BLaER1 (cell line): ENCODE data around the gene CDKAL1.

ENCODE experiments used
- H3K27ac ChIP-seq: shearing (Covaris generic); formaldehyde crosslinking; 2 replicates; pipeline ENCODE4 v1.8.1; 2022
- H3K27me3 ChIP-seq: shearing (Covaris generic); formaldehyde crosslinking; 2 replicates; pipeline ENCODE4 v1.8.1; 2022
- H3K36me3 ChIP-seq: shearing (Covaris generic); formaldehyde crosslinking; 2 replicates; pipeline ENCODE4 v1.8.1; 2022
- H3K4me1 ChIP-seq: shearing (Covaris generic); formaldehyde crosslinking; 2 replicates; pipeline ENCODE4 v1.8.1; 2022
- H3K4me2 ChIP-seq: shearing (Covaris generic); formaldehyde crosslinking; 2 replicates; pipeline ENCODE4 v1.8.1; 2022
- H3K4me3 ChIP-seq: shearing (Covaris generic); formaldehyde crosslinking; 2 replicates; pipeline ENCODE4 v1.8.1; 2022
- H3K9ac ChIP-seq: shearing (Covaris generic); formaldehyde crosslinking; 2 replicates; pipeline ENCODE4 v1.8.1; 2022
- H3K9me3 ChIP-seq: shearing (Covaris generic); formaldehyde crosslinking; 2 replicates; pipeline ENCODE4 v1.8.1; 2022
- H4K20me1 ChIP-seq: shearing (Covaris generic); formaldehyde crosslinking; 2 replicates; pipeline ENCODE4 v1.8.1; 2022
- Cebpa-rat ChIP-seq: shearing (Covaris generic); IDR thresholded peaks from 2 replicates; pipeline ENCODE4 v1.8.1; 2022

CDKAL1 gene

DNA sequence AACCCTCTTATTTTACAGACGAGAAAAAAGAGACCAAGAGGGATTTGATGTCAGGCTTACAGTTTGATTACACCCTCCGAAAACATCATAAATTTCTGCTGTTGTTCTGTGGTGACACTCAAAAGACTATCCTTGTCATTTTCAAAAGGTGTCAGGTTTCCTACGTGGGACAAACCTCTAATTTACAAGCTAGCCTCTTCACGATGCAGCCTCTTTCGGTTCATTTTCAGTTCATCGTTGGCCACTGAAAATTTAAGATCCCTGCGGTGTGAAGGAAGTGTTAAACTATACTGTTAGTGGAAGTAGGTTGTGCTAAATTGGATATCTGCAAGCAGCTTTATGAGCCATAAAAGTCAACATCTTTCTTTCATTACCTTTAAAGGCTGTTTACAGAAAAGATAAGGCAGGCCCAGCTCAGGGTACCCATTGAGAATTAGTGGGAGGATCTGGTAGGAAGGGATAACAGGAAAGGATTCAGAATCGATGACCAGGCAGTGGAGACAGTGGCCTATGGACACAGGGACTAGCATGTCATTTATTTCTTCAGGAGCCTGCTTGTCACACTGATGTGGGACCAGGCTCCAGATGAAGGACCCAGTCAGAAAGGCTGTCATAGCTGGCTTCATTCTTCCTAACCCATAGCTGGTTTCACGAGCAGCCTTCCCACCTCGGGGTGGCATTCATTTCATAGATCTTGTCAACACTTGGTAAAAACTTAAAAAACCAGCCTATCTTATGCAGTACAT is 730.2 kb downstream of the CDKAL1 start:
- Histone ChIP-seq H3K4me2 (no peak overlapping the region), H3K27ac (no peak overlapping the region), H3K27me3 (no peaks in the 10 kb centered on the region), H3K9me3 (0 out of 2 replicates have a peak, but pooled peaks cover 6% of the 10 kb centered on the region), H3K36me3 (no peaks in the 10 kb centered on the region), H4K20me1 (no peaks in the 10 kb centered on the region), H3K9ac (no peak overlapping the region), H3K4me3 (no peak overlapping the region), H3K4me1 (no peaks in the 10 kb centered on the region)
- TF ChIP-seq Cebpa-rat = no peak

DNA sequence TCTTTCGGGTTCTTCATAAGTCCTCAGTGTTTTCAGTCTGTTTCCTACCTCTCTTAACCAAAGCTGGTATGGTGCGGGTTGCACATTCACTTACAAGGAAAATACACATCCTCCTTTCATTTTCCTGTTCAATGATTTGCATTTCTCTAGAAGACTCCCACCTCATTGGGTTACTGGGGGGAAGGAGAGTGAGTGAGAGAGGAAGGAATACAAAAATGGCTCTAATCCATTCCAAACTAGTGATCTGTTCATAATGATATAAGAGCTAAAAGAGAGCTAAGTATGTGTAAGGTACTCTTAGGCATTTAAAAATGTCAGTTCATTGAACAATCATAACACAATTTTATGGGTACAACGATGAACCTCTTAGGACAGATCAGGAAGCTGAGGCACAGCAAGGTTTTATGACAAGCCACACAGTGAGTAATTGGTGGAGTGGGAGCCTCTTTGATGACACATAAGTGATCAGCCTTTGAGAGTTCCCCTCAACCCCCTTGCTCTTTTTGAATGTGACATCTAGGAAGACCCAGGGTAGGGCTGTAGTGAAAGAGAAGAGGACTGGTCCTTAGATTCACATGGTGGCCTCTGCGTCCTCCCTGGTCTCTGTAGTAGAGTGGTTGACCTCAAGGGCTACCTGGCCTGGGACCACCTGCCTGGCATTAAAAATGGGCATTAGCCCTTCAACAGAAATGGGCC is 730.9 kb downstream of the CDKAL1 start:
- Histone ChIP-seq H3K36me3 (no peaks in the 10 kb centered on the region), H3K27me3 (no peaks in the 10 kb centered on the region), H3K4me1 (no peaks in the 10 kb centered on the region), H3K27ac (no peak overlapping the region), H3K9ac (no peak overlapping the region), H3K4me2 (no peak overlapping the region), H3K9me3 (0 out of 2 replicates have a peak, but pooled peaks cover 6% of the 10 kb centered on the region), H3K4me3 (no peak overlapping the region), H4K20me1 (no peaks in the 10 kb centered on the region)
- TF ChIP-seq Cebpa-rat = no peak

DNA sequence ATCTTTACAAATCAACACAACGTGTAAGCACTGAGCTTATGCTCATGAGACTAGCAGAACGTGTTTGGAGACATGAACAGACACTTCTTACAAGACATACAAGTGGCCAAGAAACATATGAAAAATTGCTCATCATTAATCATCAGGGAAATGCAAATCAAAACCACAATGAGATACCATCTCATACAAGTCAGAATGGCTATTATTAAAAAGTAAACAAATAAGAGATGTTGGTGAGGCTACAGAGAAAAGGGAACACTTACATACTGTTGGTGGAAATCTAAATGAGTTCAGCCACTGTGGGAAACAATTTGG is 731.4 kb downstream of the CDKAL1 start:
- no peak overlapping the region for H3K27ac ChIP-seq
- no peak for TF ChIP-seq Cebpa-rat
- no peak overlapping the region for H3K4me3 ChIP-seq
- H3K9me3 ChIP-seq = 0 out of 2 replicates have a peak, but pooled peaks cover 6% of the 10 kb centered on the region
- no peaks in the 10 kb centered on the region for H3K27me3 ChIP-seq
- no peaks in the 10 kb centered on the region for H3K36me3 ChIP-seq
- H4K20me1 ChIP-seq = no peaks in the 10 kb centered on the region
- H3K9ac ChIP-seq = no peak overlapping the region
- no peak overlapping the region for H3K4me2 ChIP-seq
- no peaks in the 10 kb centered on the region for H3K4me1 ChIP-seq

DNA sequence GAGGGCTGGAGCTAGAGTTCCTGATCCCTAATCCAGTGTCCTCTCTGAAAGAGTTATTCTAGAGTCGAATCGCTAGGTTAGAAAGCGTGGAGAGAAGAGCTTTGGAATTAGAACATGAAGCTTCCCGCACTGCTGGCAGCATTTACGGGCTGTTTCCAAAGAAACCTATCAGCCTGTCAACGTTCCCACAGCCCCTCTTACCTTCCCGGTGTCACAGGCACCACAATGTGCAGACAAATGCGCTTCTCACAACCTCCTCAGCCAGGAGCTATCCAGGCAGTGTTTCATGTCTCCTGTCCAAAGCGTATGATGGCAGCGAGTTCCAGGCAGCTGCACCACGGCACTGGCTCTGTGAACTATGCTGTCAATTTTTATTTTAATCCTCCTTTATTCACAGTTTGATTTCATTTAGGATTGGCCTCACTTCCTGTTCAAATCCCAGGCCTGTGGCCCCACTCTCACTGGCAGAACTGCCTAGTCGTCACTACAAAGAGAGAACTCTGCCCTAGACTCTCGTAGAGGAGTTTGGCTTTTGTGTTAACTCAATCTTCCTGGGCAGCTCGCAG is 736.5 kb downstream of the CDKAL1 start:
- H3K4me1 ChIP-seq = no peaks in the 10 kb centered on the region
- TF ChIP-seq Cebpa-rat = no peak
- H3K4me2 ChIP-seq = no peak overlapping the region
- H3K27me3 ChIP-seq = no peaks in the 10 kb centered on the region
- H3K4me3 ChIP-seq = no peak overlapping the region
- no peaks in the 10 kb centered on the region for H3K36me3 ChIP-seq
- H4K20me1 ChIP-seq = no peaks in the 10 kb centered on the region
- H3K9ac ChIP-seq = no peak overlapping the region
- H3K27ac ChIP-seq = no peak overlapping the region
- peaks cover 11% of the 10 kb centered on the region; the same call in 1 of the 2 replicates for H3K9me3 ChIP-seq

DNA sequence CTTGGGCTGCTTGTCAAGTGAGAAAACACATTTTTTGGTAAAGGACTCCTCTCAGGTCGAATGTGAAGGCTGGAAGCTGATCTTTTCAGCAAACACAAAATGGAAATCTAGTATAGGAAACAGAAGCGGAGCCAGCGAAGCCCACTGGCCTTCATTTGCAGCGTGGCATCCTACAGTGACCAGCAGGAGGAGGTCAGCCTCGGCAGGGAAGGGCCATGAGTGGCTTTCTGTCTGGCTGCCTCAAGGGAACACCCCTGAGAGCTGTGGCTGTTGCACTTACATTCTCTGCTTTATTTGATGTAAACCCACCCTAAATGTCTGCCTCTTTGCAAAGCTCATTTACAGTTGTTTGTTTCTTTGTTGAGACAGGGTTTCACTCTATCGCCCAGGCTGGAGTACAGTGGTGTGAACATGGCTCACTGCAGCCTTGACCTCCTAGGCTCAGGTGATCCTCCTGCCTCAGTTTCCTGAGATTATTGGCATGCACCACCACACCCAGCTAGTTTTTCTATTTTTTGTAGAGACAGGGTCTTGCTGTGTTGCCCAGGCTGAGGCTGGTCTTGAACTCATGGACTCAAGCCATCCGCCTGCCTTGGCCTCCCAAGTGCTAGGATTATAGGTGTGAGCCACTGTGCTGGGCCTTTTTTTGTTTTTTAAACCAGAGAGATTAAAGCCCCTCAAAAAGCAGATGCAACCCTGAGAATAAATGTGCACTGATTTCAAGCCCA is 737.3 kb downstream of the CDKAL1 start:
- peaks cover 11% of the 10 kb centered on the region; the same call in 1 of the 2 replicates for H3K9me3 ChIP-seq
- H3K9ac ChIP-seq = no peak overlapping the region
- H3K4me1 ChIP-seq = no peaks in the 10 kb centered on the region
- no peaks in the 10 kb centered on the region for H3K27me3 ChIP-seq
- no peak overlapping the region for H3K27ac ChIP-seq
- H4K20me1 ChIP-seq = no peaks in the 10 kb centered on the region
- no peak overlapping the region for H3K4me2 ChIP-seq
- TF ChIP-seq Cebpa-rat = no peak
- H3K4me3 ChIP-seq = no peak overlapping the region
- no peaks in the 10 kb centered on the region for H3K36me3 ChIP-seq

DNA sequence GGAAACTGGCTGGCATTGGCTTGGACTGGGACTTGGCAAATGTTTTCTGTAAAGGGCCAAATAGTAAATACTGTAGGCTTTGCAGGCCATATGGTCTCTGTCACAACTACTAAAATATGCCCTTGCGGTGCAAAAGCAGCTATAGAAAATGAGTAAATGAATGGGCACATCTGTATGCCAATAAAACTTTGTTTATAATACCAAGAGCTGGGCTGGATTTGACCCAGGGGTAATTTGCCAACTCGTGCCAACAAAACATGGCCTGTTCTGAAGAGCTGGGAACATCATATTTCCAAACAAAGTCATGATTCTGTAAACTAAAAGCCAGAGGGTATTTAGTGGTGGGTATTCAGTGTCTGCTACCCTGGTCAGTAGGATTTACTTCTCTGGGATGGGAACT is 739.2 kb downstream of the CDKAL1 start:
- Histone ChIP-seq H3K4me2 (no peak overlapping the region), H3K36me3 (no peaks in the 10 kb centered on the region), H3K27ac (no peak overlapping the region), H3K9ac (no peak overlapping the region), H3K9me3 (peaks cover 11% of the 10 kb centered on the region; the same call in 1 of the 2 replicates), H4K20me1 (no peaks in the 10 kb centered on the region), H3K27me3 (no peaks in the 10 kb centered on the region), H3K4me1 (no peaks in the 10 kb centered on the region), H3K4me3 (no peak overlapping the region)
- TF ChIP-seq Cebpa-rat = no peak

DNA sequence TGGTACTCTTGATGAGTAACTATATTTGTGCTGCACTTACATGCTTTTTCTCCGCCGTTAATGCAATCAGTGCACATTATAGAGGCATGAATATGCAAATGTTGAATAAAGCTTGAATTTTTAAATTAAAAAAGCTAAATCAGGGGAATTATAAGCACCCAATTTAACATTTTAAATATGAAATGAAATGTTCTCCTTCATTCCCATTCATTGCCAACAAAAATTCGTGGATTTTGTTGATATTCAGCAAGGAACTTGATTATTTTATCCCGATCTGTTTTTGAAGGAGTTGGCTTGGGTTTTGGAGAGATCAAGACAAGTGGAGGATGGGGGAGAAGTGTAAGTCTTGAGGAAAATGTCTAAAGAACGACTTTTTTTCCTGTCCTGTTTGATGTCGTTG is 740.6 kb downstream of the CDKAL1 start:
- Histone ChIP-seq H3K4me3 (no peak overlapping the region), H4K20me1 (no peaks in the 10 kb centered on the region), H3K9ac (no peak overlapping the region), H3K27me3 (no peaks in the 10 kb centered on the region), H3K4me2 (no peak overlapping the region), H3K9me3 (peaks cover 11% of the 10 kb centered on the region; the same call in 1 of the 2 replicates), H3K27ac (no peak overlapping the region), H3K4me1 (no peaks in the 10 kb centered on the region), H3K36me3 (no peaks in the 10 kb centered on the region)
- TF ChIP-seq Cebpa-rat = no peak

DNA sequence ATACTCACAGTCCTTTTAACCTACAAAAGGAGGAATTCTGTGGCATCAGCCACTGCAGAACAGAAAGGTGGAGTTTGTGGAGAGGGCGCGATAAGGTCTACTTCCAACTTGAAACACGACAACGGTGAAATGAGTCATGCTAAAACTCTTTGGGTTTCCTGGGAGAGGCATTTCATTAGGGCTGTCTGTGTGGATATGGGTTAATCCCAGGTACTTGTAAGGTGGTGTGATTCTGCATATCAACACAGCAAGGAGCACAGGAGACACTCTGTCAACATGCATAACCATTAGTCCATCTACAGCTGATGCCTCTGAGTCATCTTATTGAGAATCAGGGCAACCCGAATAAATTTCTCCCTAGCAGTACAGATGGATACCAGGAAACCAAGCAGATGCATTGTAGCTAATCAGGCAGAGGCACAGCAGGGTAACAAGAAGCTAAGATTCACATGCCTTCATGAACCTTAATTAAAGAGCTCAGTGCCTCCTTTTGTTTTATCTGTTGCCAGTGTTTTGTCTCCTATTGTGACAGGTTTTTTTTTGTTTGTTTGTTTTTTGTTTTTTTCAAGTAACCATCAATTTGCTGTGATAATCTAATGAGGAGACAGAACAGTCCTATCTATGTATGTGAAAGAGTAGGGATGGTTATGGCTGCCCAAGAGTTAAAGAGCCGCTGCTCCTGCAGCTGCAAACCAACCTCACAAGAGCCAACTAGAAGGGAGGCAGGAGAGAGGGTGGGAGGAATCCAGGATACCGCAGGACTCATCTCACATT is 743.5 kb downstream of the CDKAL1 start:
- no peak overlapping the region for H3K27ac ChIP-seq
- no peak overlapping the region for H3K4me3 ChIP-seq
- H3K4me2 ChIP-seq = no peak overlapping the region
- peaks cover 11% of the 10 kb centered on the region; the same call in 1 of the 2 replicates for H3K9me3 ChIP-seq
- H3K9ac ChIP-seq = no peak overlapping the region
- no peak for TF ChIP-seq Cebpa-rat
- no peaks in the 10 kb centered on the region for H3K36me3 ChIP-seq
- H3K27me3 ChIP-seq = no peaks in the 10 kb centered on the region
- no peaks in the 10 kb centered on the region for H3K4me1 ChIP-seq
- H4K20me1 ChIP-seq = no peaks in the 10 kb centered on the region

DNA sequence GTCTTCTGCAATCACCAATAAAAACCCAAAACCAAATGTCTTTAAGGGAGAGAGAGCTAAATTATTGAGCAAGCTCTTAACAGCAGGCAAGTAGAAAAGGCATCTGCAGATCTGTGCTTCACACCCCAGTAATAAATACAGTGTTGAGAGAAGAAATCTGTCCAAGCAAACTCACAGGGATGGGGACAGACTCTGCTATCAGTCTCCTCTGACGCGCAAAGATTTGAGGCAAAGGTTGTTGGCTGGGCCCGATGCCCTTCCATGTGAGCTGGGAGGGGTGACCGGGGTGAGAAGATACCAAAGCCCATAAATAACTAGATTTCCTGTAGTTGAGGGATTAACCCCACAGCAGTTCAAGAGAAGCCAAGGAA is 744.1 kb downstream of the CDKAL1 start:
- Histone ChIP-seq H3K27me3 (no peaks in the 10 kb centered on the region), H3K4me2 (no peak overlapping the region), H4K20me1 (no peaks in the 10 kb centered on the region), H3K36me3 (no peaks in the 10 kb centered on the region), H3K9ac (no peak overlapping the region), H3K27ac (no peak overlapping the region), H3K4me1 (no peaks in the 10 kb centered on the region), H3K4me3 (no peak overlapping the region), H3K9me3 (peaks cover 7% of the 10 kb centered on the region; the same call in 1 of the 2 replicates)
- TF ChIP-seq Cebpa-rat = no peak
